CD4-positive, alpha-beta T cell treated with Interleukin-10 for 1 hour (primary cell): ENCODE measurements around the gene IL5.
"Not testable (repeated sequence)": the region's sequence is repeated elsewhere in the genome, so short reads cannot be mapped to it uniquely, and the experiment has no call there.

Experiments
- DNase-seq: peaks from one replicate; pipeline ENCODE4 v3.0.0-alpha.2; 2020

The IL5 gene

DNA sequence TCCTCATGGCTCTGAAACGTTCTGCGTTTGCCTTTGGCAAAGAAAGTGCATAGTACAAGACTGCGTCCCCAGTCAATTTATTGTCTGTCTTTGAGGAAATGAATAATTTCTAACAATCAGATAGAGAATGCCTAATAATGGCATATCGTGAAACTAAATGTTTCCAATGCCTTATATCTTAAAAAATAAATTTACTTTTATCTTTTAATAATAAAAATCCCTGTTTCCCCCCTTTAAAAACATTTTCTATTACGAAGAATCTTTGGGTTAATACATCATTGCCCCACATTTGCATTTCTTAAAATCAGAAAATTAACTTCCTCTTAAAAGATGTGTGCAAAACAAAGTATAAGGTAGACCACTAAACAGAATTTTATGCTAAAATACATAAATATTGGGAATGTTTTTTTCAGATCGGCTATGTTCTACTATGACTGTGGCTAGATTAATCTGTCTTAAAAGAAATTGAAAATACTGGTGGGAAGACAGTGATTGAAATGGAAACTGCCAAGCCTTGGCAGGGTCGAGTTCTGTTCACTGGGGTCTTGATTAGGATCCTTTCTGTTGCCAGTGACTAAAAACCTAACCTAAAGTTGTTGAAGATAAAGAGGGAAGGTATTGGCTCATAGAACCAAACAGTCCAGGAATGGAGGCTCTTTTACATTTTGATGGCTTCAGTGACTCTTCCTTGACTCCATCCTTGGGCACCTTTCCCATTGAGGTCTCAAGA, at the start of gene IL5:
IL5 (minus strand) TSS at position 51 of the 730 bp plus-strand sequence; CDS start at position 7, 44 bp downstream.
- no peak for DNase-seq

DNA sequence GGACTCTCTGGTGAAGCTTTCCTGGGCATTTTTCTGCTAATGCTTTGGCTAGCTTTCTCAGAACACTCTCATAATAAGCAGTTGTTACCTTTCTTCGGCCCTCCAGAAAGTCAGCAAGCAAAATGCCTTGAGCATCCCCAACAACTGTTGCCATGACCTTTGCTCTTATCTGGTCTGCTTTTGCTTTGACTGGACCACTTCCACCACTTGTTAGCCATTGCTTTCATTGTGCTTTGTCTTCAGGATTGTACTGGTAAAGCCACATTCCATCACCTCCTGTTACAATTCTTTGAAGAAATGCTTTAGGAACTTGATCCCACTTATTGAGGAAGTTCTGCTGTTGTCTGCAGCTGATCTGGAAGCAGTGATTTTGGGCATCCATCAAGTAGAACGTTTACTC, 49.2 kb upstream of the IL5 start:
- DNase-seq = no peak

DNA sequence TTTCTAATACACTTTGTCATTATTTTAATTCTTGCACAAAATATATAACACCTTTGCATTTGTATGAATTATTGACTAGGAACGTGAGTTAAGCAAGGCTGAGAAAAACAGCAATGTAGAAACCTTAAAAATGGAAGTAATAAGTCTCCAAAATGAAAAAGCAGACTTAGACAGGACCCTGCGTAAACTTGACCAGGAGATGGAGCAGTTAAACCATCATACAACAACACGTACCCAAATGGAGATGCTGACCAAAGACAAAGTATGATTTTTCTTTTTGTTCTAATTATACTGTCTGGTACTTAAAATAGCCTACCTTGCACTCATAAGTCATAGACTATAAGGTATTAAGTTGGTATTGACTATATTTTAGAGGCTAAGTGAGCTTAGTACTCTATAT, 47.8 kb upstream of the IL5 start:
- peak; percentile 12 for DNase-seq

DNA sequence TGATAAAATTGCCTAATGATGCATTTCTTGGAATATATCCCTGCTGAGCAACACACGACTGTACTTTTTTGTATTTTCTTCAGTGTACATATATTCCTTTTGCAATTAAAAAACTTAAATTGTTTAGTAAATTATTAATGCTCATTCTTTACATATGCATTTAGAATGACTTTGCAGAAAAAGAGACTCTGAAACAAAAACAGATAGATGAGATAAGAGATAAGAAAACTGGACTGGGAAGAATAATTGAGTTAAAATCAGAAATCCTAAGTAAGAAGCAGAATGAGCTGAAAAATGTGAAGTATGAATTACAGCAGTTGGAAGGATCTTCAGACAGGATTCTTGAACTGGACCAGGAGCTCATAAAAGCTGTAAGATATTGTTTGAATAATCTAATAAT, 46.1 kb upstream of the IL5 start:
- no peak for DNase-seq

- no peak for DNase-seq
These were observed 42.7 kb upstream of the IL5 start for GRCh38 chr5:132586063-132586462.

DNA sequence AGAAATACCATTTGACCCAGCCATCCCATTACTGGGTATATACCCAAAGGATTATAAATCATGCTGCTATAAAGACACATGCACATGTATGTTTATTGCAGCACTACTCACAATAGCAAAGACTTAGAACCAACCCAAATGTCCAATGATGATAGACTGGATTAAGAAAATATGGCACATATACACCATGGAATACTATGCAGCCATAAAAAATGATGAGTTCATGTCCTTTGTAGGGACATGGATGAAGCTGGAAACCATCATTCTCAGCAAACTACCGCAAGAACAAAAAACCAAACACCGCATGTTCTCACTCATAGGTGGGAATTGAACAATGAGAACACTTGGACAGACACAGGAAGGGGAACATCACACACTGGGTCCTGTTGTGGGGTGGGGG, 41.2 kb upstream of the IL5 start:
- DNase-seq = not testable (repeated sequence)

DNA sequence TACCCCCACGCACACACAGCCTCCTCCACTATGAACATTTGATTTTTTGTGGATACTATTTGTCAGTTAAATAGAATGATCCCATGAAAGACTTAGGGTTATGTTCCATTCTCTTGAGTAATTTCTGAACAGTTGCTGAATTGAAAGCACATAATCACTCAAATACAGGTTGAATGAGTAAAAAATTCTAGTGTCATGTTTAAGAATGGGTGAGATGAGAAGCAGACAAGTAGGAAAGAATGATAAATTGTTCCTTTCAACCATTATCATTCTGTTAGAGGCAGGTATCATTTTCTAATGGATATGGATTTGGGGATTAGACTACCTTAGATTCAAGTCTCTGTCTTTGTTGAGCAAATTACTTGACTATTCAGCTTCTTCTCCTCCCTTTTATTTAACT, 32.8 kb upstream of the IL5 start:
- no peak for DNase-seq

GRCh38 chr5:132566657-132567056, 23.3 kb upstream of the IL5 start:
- no peak for DNase-seq

DNA sequence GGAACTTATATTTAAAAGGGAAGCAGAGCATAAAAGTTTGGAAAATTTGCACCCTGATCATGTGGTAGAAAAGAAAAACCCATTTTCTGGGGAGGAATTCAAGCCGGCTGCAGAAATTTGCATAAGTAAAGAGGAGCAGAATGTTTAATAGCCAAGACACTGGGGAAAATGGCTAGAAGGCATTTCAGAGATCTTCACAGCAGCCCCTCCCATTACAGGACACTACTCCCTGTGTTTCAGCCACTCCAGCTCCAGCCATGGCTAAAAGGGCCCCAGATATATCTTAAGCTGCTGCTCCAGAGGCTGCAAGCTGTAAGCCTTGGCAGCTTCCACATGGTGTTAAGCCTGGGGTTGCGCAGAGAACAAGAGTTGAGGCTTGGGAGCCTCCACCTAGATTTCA, 21.2 kb upstream of the IL5 start:
- DNase-seq = not testable (repeated sequence)

- no peak for DNase-seq
These were observed 18.3 kb upstream of the IL5 start for GRCh38 chr5:132561601-132562000.

GRCh38 chr5:132559383-132560060, 16.2 kb upstream of the IL5 start:
- DNase-seq = no peak

- DNase-seq = peak; percentile 34
These were observed 14.3 kb upstream of the IL5 start for GRCh38 chr5:132557478-132558172.

- DNase-seq = peak; percentile 93
These were observed 13.6 kb upstream of the IL5 start, which contains the start of gene RAD50 for GRCh38 chr5:132556763-132557477. RAD50 (plus strand) TSS chr5:132556977; CDS start chr5:132557325, 348 bp downstream.

GRCh38 chr5:132556153-132556762, 12.9 kb upstream of the IL5 start:
- no peak for DNase-seq

DNA sequence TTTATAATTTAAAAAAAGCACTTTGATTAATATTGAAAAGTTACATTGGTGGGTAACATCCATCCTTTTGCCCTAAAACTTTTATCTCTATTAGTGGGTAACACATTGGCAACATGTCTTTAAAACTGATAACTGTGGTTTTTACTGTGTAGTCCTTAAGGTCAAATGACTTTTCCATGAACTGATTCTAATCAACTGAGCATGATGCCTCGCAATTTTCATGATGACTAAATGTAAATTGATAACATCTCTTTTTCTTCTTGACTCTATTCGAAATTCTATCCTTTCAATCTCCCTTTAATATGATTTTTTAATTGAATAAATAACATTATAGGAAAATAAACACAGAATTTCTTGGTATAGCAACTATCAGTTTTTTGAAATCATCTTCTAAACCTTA, 6.3 kb upstream of the IL5 start:
- no peak for DNase-seq

- not testable (repeated sequence) for DNase-seq
These were observed 5.5 kb upstream of the IL5 start for GRCh38 chr5:132548834-132549233.

DNA sequence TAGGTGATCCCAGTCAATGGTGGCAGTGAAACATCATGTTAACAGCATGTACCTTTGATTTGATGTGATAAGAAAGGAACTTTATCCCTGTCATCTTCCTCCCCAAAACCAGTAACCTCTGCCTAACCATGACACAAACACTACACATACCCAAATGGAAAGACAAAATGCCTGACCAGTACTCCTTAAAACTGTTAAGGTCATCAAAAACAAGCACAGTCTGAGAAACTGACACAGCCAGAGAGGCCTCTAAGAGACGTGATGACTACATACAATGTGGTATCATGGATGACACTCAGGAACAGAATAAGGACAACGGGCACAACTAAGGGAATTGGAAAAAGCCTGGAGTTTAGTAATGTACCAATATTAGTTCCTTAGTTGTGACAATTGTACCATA, 3.9 kb upstream of the IL5 start:
- DNase-seq = no peak

GRCh38 chr5:132546108-132546507, 2.8 kb upstream of the IL5 start:
- no peak for DNase-seq

- no peak for DNase-seq
These were observed 2.6 kb downstream of the IL5 start for GRCh38 chr5:132540764-132541163.

DNA sequence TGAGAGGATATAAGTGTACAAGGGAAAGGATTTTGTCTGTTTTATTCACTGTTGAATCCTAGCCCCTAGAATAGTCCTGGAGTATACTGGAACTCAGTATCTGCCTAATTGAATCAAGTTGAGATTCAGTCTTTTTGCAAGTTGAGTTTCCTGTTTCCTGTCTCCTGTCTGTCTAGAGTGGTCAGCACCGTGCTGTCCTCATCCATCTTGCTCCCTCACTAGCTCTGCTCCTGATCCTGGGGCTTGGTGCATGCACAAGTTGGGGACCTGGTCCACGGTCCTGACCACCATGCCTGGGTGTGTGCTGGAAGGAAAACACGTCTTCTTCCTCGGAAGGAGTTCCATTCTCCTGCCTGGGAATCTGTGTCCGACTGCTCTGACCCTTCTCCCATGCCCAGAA, 3.2 kb downstream of the IL5 start:
- DNase-seq = no peak

DNA sequence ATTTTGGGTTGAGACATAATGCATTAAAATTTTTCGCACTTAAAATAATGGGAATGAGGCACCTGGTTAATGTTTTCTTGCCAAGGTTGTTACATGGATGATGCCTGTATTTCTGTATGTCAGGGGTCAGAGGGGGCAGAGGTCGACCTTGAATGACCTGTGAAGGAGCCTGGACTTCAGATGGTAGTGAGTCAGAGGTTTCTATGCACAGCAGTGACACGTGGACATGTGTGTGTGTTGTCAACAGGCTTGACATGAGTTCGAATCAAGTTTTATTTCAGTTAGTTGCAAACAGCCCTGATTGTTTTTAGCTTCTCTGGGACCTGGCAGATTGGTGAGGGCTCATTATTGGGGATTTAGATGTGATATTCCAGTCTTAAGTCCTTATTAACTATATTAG, 3.6 kb downstream of the IL5 start:
- DNase-seq = no peak

DNA sequence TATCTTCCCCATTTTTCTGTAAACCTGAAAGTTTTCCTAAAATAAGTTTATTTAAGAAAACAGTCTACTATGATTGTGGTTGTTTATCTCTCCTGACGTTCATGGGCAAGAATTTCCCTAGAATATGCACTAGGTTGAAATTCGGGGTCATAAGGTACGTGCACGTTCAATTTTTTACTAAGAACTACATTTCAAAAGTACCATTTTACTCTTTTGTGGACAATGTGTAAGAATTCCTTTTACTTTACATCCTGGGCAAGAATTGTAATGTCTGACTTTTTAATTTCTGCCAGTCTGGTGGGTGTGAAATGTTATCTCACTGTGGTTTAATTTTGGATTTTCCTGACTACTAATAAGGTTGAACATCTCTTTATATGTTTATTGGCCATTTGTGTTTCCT, 12.4 kb downstream of the IL5 start:
- DNase-seq = no peak
